GM12878 (cell line): ENCODE results near the gene CDC7. TPM values are rescaled to one million over a fixed set of nuclear protein-coding genes. Genes with fewer than 3 reads are reported as not detected.

Source experiments
- ATAC-seq: fragments of 200-7000 bp; cut with Tn5 transposase; 3 replicates; pipeline ENCODE4 v1.9.1; 2020; ENCODE audit warnings: mild to moderate bottlenecking, moderate library complexity
- Bru-seq: library from RNA; stranded (reverse); fragments of 400-500 nt; gene quantifications from one replicate; lab custom pipeline; 2021; lab: Mats Ljungman, UMichigan
- BruChase-seq, 2 experiments: library from RNA; stranded (reverse); fragments of 400-500 nt; gene quantifications; one replicate each; lab custom pipeline; 2021; lab: Mats Ljungman, UMichigan
- BruUV-seq: library from RNA; stranded (reverse); fragments of 400-500 nt; replicated peaks from 2 replicates; lab custom pipeline; 2021; lab: Mats Ljungman, UMichigan
- CTCF ChIA-PET: fragments of 300-600 bp; sonication (Branson Sonifier 250); formaldehyde crosslinking; extraction: SDS; loops from one replicate; lab custom pipeline; 2021; ENCODE audit warnings: inconsistent platforms; lab: Yijun Ruan, JAX
- POLR2A ChIA-PET: fragments of 350-600 bp; formaldehyde crosslinking; extraction: SDS; loops from one replicate; lab custom pipeline; 2021; ENCODE audit warnings: inconsistent platforms; lab: Charles Lee
- RAD21 ChIA-PET: fragments of 300-600 bp; sonication (Branson Sonifier 250); formaldehyde crosslinking; loops from one replicate; lab custom pipeline; 2023; ENCODE audit warnings: antibody characterized with exemption; ENCODE audit not compliant: unreplicated experiment; lab: Charles Lee
- SMC1A ChIA-PET: fragments of 300-600 bp; sonication (Branson Sonifier 250); formaldehyde crosslinking; loops from one replicate; lab custom pipeline; 2023; ENCODE audit not compliant: unreplicated experiment, uncharacterized antibody; lab: Charles Lee
- DNase-seq: peaks from one replicate; pipeline ENCODE4 v3.0.0-alpha.2; 2011; ENCODE audit warnings: low read depth, low spot score
- FAIRE-seq: peaks from 3 replicates; lab custom pipeline; 2011; peaks lifted over from hg19 to GRCh38; lab: Jason Lieb, UNC
- H2AFZ ChIP-seq: 2 replicates; pipeline ENCODE4 v1.6.0; 2011; ENCODE audit warnings: low read depth, low read length, control low read depth; ENCODE audit not compliant: control insufficient read depth
- H3K27ac ChIP-seq: 2 replicates; pipeline ENCODE4 v1.5.1; 2011; ENCODE audit warnings: control low read depth; ENCODE audit not compliant: control insufficient read depth, insufficient read depth
- H3K27me3 ChIP-seq, 2 experiments: replicated peaks in 1 of 2; 2 replicates each; pipeline versions ENCODE4 v1.6.0 to v1.6.1; 2011; ENCODE audit warnings: low read length in 1 of 2; ENCODE audit not compliant: control insufficient read depth in 2 of 2, insufficient read depth in 2 of 2
- H3K36me3 ChIP-seq, 2 experiments: 2 replicates each; pipeline ENCODE4 v1.5.1; 2011; ENCODE audit warnings: low read length in 1 of 2; ENCODE audit not compliant: control insufficient read depth in 2 of 2, insufficient read depth in 2 of 2
- H3K4me1 ChIP-seq: 2 replicates; pipeline ENCODE4 v1.6.1; 2011; ENCODE audit warnings: mild to moderate bottlenecking, low read length, moderate library complexity, mixed read lengths; ENCODE audit not compliant: control insufficient read depth, insufficient read depth
- H3K4me2 ChIP-seq: 2 replicates; pipeline ENCODE4 v1.6.0; 2011; ENCODE audit warnings: control low read depth; ENCODE audit not compliant: control insufficient read depth, insufficient read depth
- H3K4me3 ChIP-seq: fragments of 200-600 bp; sonication (generic); 2 replicates; pipeline ENCODE4 v1.5.1; 2016
- H3K79me2 ChIP-seq: 2 replicates; pipeline ENCODE4 v1.6.0; 2011; ENCODE audit warnings: low read length; ENCODE audit not compliant: control insufficient read depth, insufficient read depth
- H3K9ac ChIP-seq: 2 replicates; pipeline ENCODE4 v1.8.0; 2011; ENCODE audit warnings: low read length, control low read depth, mixed read lengths; ENCODE audit not compliant: control insufficient read depth, insufficient read depth
- H3K9me3 ChIP-seq: replicated peaks from 3 replicates; pipeline ENCODE4 v1.5.1; 2011; ENCODE audit warnings: mild to moderate bottlenecking, low read length; ENCODE audit not compliant: control insufficient read depth, insufficient read depth
- H4K20me1 ChIP-seq: 2 replicates; pipeline ENCODE4 v1.6.0; 2011; ENCODE audit not compliant: control insufficient read depth, insufficient read depth
- BHLHE40 ChIP-seq, 2 experiments: fragments of 450-650 bp in 1 of 2; IDR thresholded peaks; 2 replicates each; pipeline ENCODE4 v1.6.1; 2011 to 2017; ENCODE audit warnings: low read depth in 2 of 2, borderline replicate concordance in 1 of 2, improper control_type of control experiment in 1 of 2, low read length in 1 of 2, mild to moderate bottlenecking in 1 of 2
- CBFB ChIP-seq: IDR thresholded peaks from 2 replicates; pipeline ENCODE4 v1.6.1; 2016; ENCODE audit warnings: antibody characterized with exemption, low read depth
- FOXK2 ChIP-seq: fragments of 450-650 bp; IDR thresholded peaks from 2 replicates; pipeline ENCODE4 v1.6.1; 2017; ENCODE audit warnings: mild to moderate bottlenecking, moderate library complexity
- GATAD2B ChIP-seq: fragments of 450-650 bp; conservative IDR thresholded peaks from 2 replicates; pipeline ENCODE4 v1.6.1; 2017; ENCODE audit warnings: low read depth, mild to moderate bottlenecking, moderate library complexity
- KDM1A ChIP-seq: fragments of 200-600 bp; sonication (generic); IDR thresholded peaks from 2 replicates; pipeline ENCODE4 v1.6.1; 2016; ENCODE audit warnings: borderline replicate concordance
- MXI1 ChIP-seq: fragments of 150-350 bp; IDR thresholded peaks from 2 replicates; pipeline ENCODE4 v1.6.1; 2011; ENCODE audit warnings: low read depth, mild to moderate bottlenecking, inconsistent platforms, low read length, improper control_type of control experiment
- MYC ChIP-seq: IDR thresholded peaks from 2 replicates; pipeline ENCODE4 v1.6.1; 2011; ENCODE audit warnings: mild to moderate bottlenecking, low read length, moderate library complexity, inconsistent platforms; ENCODE audit not compliant: insufficient read depth, insufficient replicate concordance, insufficient read length, severe bottlenecking
- NFYB ChIP-seq: IDR thresholded peaks from 2 replicates; pipeline ENCODE4 v1.6.1; 2011; ENCODE audit warnings: low read depth, mild to moderate bottlenecking, low read length, improper control_type of control experiment, moderate library complexity; ENCODE audit not compliant: insufficient read depth
- NR2F1 ChIP-seq: fragments of 450-650 bp; conservative IDR thresholded peaks from 2 replicates; pipeline ENCODE4 v1.6.1; 2017; ENCODE audit warnings: mild to moderate bottlenecking
- PML ChIP-seq: IDR thresholded peaks from 2 replicates; pipeline ENCODE4 v1.6.1; 2012; ENCODE audit warnings: low read length, inconsistent platforms
- SP1 ChIP-seq: IDR thresholded peaks from one replicate; pipeline ENCODE4 v1.6.1; 2011; ENCODE audit warnings: low read depth, low read length
- WGBS: methylation state at CpG from one replicate; pipeline ENCODE4 v1.1.6; 2016; ENCODE audit warnings: low lambda C conversion rate; ENCODE audit not compliant: insufficient replicate concordance, insufficient coverage; ENCODE audit errors: missing lambda C conversion rate; 5-methylcytosine and 5-hydroxymethylcytosine counted together
- in situ Hi-C: fragments of 300-500 bp; cut with MboI; formaldehyde crosslinking; loops from 9 replicates; pipeline ENCODE4 v1.14.3; 2018; ENCODE audit warnings: mixed read lengths
- intact Hi-C: fragments of 100-400 bp; cut with micrococcal nuclease; formaldehyde crosslinking; loops from one replicate; pipeline ENCODE4 v1.14.2; 2022; ENCODE audit not compliant: unreplicated experiment
- long read RNA-seq, 2 experiments: library from polyadenylated mRNA; unstranded; transcript quantifications; one replicate each; pipeline ENCODE4 v2.0.0, GENCODE V29; 2019 to 2020
- polyA minus RNA-seq, 3 experiments: library from RNA; depleted of rRNA, polyadenylated mRNA; stranded (reverse); fragments of >200 nt; gene quantifications; 2 replicates each; pipeline ENCODE4 v1.2.3, GENCODE V29; 2011
- polyA plus RNA-seq, 11 experiments: library from polyadenylated mRNA; depleted of rRNA in 4 of 11; unstranded in 6 of 11; stranded (reverse) in 5 of 11; fragments of >200 nt; fragmentation: Nextera tagmentation in 4 of 11; fragmentation: Illumina TruSeq in 1 of 11; extraction: Ambion mirVana in 4 of 11; extraction: Trizol in 1 of 11; gene quantifications; 1 replicate in 1 of 11; 2 replicates in 10 of 11; pipeline versions ENCODE4 v1.2.1 to v1.2.3, GENCODE V29; 2011 to 2016; ENCODE audit warnings: inconsistent platforms in 2 of 11, missing spikeins in 2 of 11, low read depth in 1 of 11
- total RNA-seq, 4 experiments: library from RNA; depleted of rRNA in 3 of 4; stranded (reverse); fragments of >200 nt in 3 of 4; fragmentation: Illumina TruSeq in 1 of 4; extraction: Trizol in 1 of 4; gene quantifications; 2 replicates each; pipeline versions ENCODE4 v1.2.1 to v1.2.3, GENCODE V29; 2013 to 2021
- TF ChIP-seq, protein P1 (sequence below): fragments of 450-650 bp; IDR thresholded peaks from 2 replicates; pipeline ENCODE4 v1.6.1; 2017; ENCODE audit warnings: antibody characterized with exemption, mild to moderate bottlenecking, moderate library complexity
- TF ChIP-seq, protein P2 (sequence below): IDR thresholded peaks from 2 replicates; pipeline ENCODE4 v1.6.1; 2012; ENCODE audit warnings: low read depth, low read length, improper control_type of control experiment

The CDC7 gene
- total RNA-seq (2013; cell fraction: nucleolus; rRNA removed) = 16.6 and 17.6 TPM in 2 replicates
- total RNA-seq (2014; rRNA removed) (16.1 and 19.9 TPM in 2 replicates), total RNA-seq (2014; rRNA removed; fragmentation: Illumina TruSeq; extraction: Trizol) (26.1 and 26.3 TPM in 2 replicates), total RNA-seq (2021) (23.0 and 24.5 TPM in 2 replicates), polyA plus RNA-seq (2011; rRNA removed) (27.2 and 46.7 TPM in 2 replicates), polyA plus RNA-seq (2014; fragmentation: Illumina TruSeq; extraction: Trizol) (28.4 and 38.6 TPM in 2 replicates), polyA plus RNA-seq (2014; fragmentation: Nextera tagmentation; extraction: Ambion mirVana) (10 to 100 TPM; 14.9 to 20.5 TPM), polyA plus RNA-seq (2014; rRNA removed) (22.6 and 25.9 TPM in 2 replicates), polyA plus RNA-seq (2016; fragmentation: Nextera tagmentation; extraction: Ambion mirVana) (10 to 100 TPM; 31.2 to 37.8 TPM), polyA minus RNA-seq (2011; rRNA and poly(A)+ RNA removed) (7.4 and 18.1 TPM in 2 replicates), Bru-seq, nascent RNA (percentile 70 among the genes with signal in this experiment), BruChase-seq, experiment 1, labeled RNA remaining after a 6-hour chase (percentile 76 among the genes with signal in this experiment), BruChase-seq, experiment 2, labeled RNA remaining after a 2-hour chase (percentile 76 among the genes with signal in this experiment)
- polyA plus RNA-seq (2011; ENCODE audit: low read depth) = 5.2 TPM
- 9.6 and 10.3 TPM in 2 replicates for polyA plus RNA-seq (2011; cell fraction: cytosol; rRNA removed)
- 42.1 and 42.8 TPM in 2 replicates for polyA plus RNA-seq (2011; cell fraction: nucleus; rRNA removed)
- 9.8 and 11.9 TPM in 2 replicates for polyA plus RNA-seq (2012)
- 5.6 and 18.0 TPM in 2 replicates for polyA minus RNA-seq (2011; cell fraction: cytosol; rRNA and poly(A)+ RNA removed)
- 11.2 and 18.3 TPM in 2 replicates for polyA minus RNA-seq (2011; cell fraction: nucleus; rRNA and poly(A)+ RNA removed)
- long read RNA-seq, experiment 1, partial matches to known transcripts = 5 of 17 reads
- long read RNA-seq, experiment 1, other reads (novel, unspliced or antisense) = 7 of 17 reads
- long read RNA-seq, experiment 2, transcript CDC7-201 (12 exons, 3,173 nt) = major isoform, 16 of 68 reads
- long read RNA-seq, experiment 2, transcript CDC7-203 (12 exons, 3,313 nt) = minor isoform, 8 of 68 reads
- long read RNA-seq, experiment 2, partial matches to known transcripts = 15 of 68 reads
- long read RNA-seq, experiment 2, other reads (novel, unspliced or antisense) = 29 of 68 reads

DNA sequence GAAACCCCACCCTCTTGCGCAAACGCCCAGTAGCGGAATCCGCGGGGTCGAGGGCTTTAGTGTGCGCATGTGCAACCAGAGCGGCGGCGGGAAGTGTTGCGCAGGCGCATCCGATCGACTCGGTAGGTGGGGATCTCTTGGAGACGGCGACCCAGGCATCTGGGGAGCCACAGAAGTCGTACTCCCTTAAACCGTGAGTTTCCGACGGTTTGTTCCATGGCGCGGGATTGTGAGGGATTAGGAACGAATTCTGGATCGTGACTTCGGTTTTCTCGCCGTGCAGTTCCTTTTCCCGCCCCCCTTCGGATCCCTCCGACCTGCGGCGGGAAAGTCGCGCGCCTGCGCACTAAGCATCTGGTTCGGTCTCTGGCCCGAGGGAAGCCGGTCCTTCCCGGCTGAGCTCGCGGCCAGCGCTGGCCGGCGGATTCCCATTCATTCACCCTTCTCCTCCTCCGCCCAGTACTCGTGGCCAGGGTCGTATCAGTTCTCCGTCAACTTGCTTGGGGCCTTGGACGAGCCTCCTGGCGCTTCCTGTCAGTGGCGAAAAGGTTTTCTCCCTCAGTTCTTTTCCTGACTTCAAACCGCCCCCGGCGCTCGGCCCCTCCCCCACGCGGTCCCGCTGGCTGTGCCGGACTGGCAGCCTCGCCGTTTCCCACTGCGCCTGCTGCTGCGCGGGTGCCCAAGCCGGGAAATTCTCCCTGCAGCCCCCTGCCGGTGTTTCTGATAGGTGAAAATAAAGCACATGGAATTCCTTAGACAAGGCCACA is at the start of gene CDC7:
Gene CDC7 (plus strand): TSS at position 96 of the 767 bp plus-strand sequence. CDS start 866 bp downstream, outside the sequence.
- RAD21 ChIA-PET = interaction anchor here (1.0 to 4.7 kb wide), 3 partner anchors 12 to 383 kb away, joined by 3 to 27 read pairs (median 3); no protein-coding TSS in a partner anchor
- Histone ChIP-seq H3K4me2 (peak within 1 kb of the TSS; percentile 97), H2AFZ (peak within 1 kb of the TSS; percentile 100), H3K9ac (peak within 1 kb of the TSS; percentile 90), H3K36me3 (no peaks in the 10 kb centered on the region), H3K9me3 (no peaks in the 10 kb centered on the region), H3K79me2 (peaks cover 44% of the 10 kb centered on the region), H3K4me3 (peak within 1 kb of the TSS; percentile 92), H3K4me1 (peaks cover 2% of the 10 kb centered on the region; the same call in 1 of the 2 replicates), H3K27me3 (no peaks in the 10 kb centered on the region), H3K27ac (peak within 1 kb of the TSS; percentile 96), H4K20me1 (no peaks in the 10 kb centered on the region)
- intact Hi-C loops (loop anchor here (2.0 to 10.0 kb wide), 5 partner anchors 211 to 794 kb away; partner anchors contain the start of genes GLMN, RPAP2 and TGFBR3), in situ Hi-C loops (loop anchor here (25.0 kb wide), 2 partner anchors 386 to 1111 kb away; partner anchors contain the start of gene TGFBR3)
- ATAC-seq (peak; percentile 82), FAIRE-seq (no peak), DNase-seq (peak; percentile 77)
- CTCF ChIA-PET = interaction anchor here (1.0 to 6.7 kb wide), 5 partner anchors 12 to 425 kb away, joined by 3 to 59 read pairs (median 4); no protein-coding TSS in a partner anchor
- SMC1A ChIA-PET = interaction anchor here (1.1 to 2.2 kb wide), 6 partner anchors 10 to 794 kb away, joined by 3 to 10 read pairs (median 4); no protein-coding TSS in a partner anchor
- BruUV-seq = no TSS peak
- POLR2A ChIA-PET = interaction anchor here (0.6 to 1.3 kb wide), 2 partner anchors 12 to 226 kb away, joined by 3 read pairs; no protein-coding TSS in a partner anchor
- under 1% methylated on average over 68 of the region's 68 CpGs for WGBS
- TF ChIP-seq, protein P1, sequence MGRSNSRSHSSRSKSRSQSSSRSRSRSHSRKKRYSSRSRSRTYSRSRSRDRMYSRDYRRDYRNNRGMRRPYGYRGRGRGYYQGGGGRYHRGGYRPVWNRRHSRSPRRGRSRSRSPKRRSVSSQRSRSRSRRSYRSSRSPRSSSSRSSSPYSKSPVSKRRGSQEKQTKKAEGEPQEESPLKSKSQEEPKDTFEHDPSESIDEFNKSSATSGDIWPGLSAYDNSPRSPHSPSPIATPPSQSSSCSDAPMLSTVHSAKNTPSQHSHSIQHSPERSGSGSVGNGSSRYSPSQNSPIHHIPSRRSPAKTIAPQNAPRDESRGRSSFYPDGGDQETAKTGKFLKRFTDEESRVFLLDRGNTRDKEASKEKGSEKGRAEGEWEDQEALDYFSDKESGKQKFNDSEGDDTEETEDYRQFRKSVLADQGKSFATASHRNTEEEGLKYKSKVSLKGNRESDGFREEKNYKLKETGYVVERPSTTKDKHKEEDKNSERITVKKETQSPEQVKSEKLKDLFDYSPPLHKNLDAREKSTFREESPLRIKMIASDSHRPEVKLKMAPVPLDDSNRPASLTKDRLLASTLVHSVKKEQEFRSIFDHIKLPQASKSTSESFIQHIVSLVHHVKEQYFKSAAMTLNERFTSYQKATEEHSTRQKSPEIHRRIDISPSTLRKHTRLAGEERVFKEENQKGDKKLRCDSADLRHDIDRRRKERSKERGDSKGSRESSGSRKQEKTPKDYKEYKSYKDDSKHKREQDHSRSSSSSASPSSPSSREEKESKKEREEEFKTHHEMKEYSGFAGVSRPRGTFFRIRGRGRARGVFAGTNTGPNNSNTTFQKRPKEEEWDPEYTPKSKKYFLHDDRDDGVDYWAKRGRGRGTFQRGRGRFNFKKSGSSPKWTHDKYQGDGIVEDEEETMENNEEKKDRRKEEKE = peak; percentile 74; the same call in 1 of the 2 replicates
- TF ChIP-seq KDM1A (no peak), NFYB (0 out of 2 replicates have a peak, but pooled peaks have one; percentile 19), CBFB (no peak; the same call in 1 of the 2 replicates), PML (peak; percentile 76), SP1 (peak; percentile 21), MXI1 (peak; percentile 10; the same call in 1 of the 2 replicates), GATAD2B (peak; percentile 88; the same call in 1 of the 2 replicates), BHLHE40 (IDR thresholded peaks at IDR 0.05; ENCODE audit: borderline replicate concordance in 1 of 2, low read depth in 2 of 2, low read length in 1 of 2) (peak; percentile 39 to 74; a peak in 3 of 4 replicates), FOXK2 (no peak), MYC (no peak), NR2F1 (peak; percentile 3; the same call in 1 of the 2 replicates)
- TF ChIP-seq, protein P2, sequence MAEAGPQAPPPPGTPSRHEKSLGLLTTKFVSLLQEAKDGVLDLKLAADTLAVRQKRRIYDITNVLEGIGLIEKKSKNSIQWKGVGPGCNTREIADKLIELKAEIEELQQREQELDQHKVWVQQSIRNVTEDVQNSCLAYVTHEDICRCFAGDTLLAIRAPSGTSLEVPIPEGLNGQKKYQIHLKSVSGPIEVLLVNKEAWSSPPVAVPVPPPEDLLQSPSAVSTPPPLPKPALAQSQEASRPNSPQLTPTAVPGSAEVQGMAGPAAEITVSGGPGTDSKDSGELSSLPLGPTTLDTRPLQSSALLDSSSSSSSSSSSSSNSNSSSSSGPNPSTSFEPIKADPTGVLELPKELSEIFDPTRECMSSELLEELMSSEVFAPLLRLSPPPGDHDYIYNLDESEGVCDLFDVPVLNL = peak; percentile 85
